SK-N-SH (cell line): Measurements from ENCODE around the gene NOTCH1. TPM values are rescaled to one million over a fixed set of nuclear protein-coding genes. Genes with fewer than 3 reads are reported as not detected.

ENCODE experiments used
- CTCF ChIA-PET: fragments of 300-600, 350-600 bp; formaldehyde crosslinking; extraction: SDS; loops from one replicate; lab custom pipeline; 2021; lab: Yijun Ruan, JAX
- POLR2A ChIA-PET: fragments of 350-600 bp; sonication (Branson Sonifier 250); formaldehyde crosslinking; extraction: SDS; loops from one replicate; lab custom pipeline; 2020; ENCODE audit warnings: antibody characterized with exemption, inconsistent platforms; lab: Yijun Ruan, JAX
- DNase-seq: peaks from one replicate; pipeline ENCODE4 v3.0.0; 2012
- H2AFZ ChIP-seq: fragments of 200-600 bp; sonication (generic); 2 replicates; pipeline ENCODE4 v1.8.1; 2016; ENCODE audit warnings: antibody characterized with exemption, mild to moderate bottlenecking, low read depth
- H3F3A ChIP-seq: fragments of 200-600 bp; sonication (generic); replicated peaks from 2 replicates; pipeline ENCODE3; 2016; ENCODE audit warnings: antibody characterized with exemption, mild to moderate bottlenecking; ENCODE audit not compliant: insufficient read depth
- H3K27ac ChIP-seq, 2 experiments: fragments of 200-500 bp in 1 of 2; fragments of 200-600 bp in 1 of 2; sonication (Bioruptor generic) in 1 of 2; sonication (generic), shearing (Covaris generic) in 1 of 2; 2 replicates each; pipeline versions ENCODE4 v1.5.1 to v1.6.1; 2014 to 2016; ENCODE audit warnings: low read depth in 2 of 2, inconsistent platforms in 1 of 2, low read length in 1 of 2, mild to moderate bottlenecking in 1 of 2, mixed read lengths in 1 of 2
- H3K27me3 ChIP-seq: fragments of 200-600 bp; sonication (generic), shearing (Covaris generic); 2 replicates; pipeline ENCODE4 v1.6.1; 2016; ENCODE audit warnings: mixed run types; ENCODE audit not compliant: insufficient read depth
- H3K36me3 ChIP-seq, 2 experiments: fragments of 200-500 bp in 1 of 2; fragments of 200-600 bp in 1 of 2; sonication (Bioruptor generic) in 1 of 2; sonication (generic) in 1 of 2; replicated peaks in 1 of 2; 2 replicates each; pipeline versions ENCODE3 to v1.5.1; 2014 to 2016; ENCODE audit warnings: low read length in 1 of 2, mild to moderate bottlenecking in 1 of 2; ENCODE audit not compliant: insufficient read depth in 2 of 2, control insufficient read depth in 1 of 2
- H3K4me1 ChIP-seq, 2 experiments: fragments of 200-500 bp in 1 of 2; fragments of 200-600 bp in 1 of 2; sonication (Bioruptor generic) in 1 of 2; sonication (generic), shearing (Covaris generic) in 1 of 2; 2 replicates each; pipeline versions ENCODE4 v1.5.1 to v1.6.1; 2014 to 2016; ENCODE audit warnings: low read depth in 1 of 2, low read length in 1 of 2, mixed run types in 1 of 2; ENCODE audit not compliant: insufficient read depth in 2 of 2, control insufficient read depth in 1 of 2
- H3K4me2 ChIP-seq: fragments of 200-600 bp; sonication (generic), shearing (Covaris generic); 2 replicates; pipeline ENCODE4 v1.6.1; 2017; ENCODE audit warnings: mixed run types
- H3K4me3 ChIP-seq, 2 experiments: fragments of 200-500 bp in 1 of 2; fragments of 200-600 bp in 1 of 2; sonication (Bioruptor generic) in 1 of 2; sonication (generic), shearing (Covaris generic) in 1 of 2; 2 replicates each; pipeline versions ENCODE4 v1.5.1 to v1.8.1; 2014 to 2016; ENCODE audit warnings: low read depth in 2 of 2, inconsistent platforms in 1 of 2, low read length in 1 of 2, mild to moderate bottlenecking in 1 of 2, mixed read lengths in 1 of 2, moderate library complexity in 1 of 2
- H3K79me2 ChIP-seq: fragments of 200-600 bp; sonication (generic); 2 replicates; pipeline ENCODE4 v1.8.1; 2017; ENCODE audit warnings: mild to moderate bottlenecking; ENCODE audit not compliant: insufficient read depth
- H3K9ac ChIP-seq: fragments of 200-600 bp; sonication (generic); 2 replicates; pipeline ENCODE4 v1.6.1; 2017; ENCODE audit warnings: mixed run types
- H3K9me2 ChIP-seq: fragments of 200-600 bp; sonication (generic); 2 replicates; pipeline ENCODE4 v1.6.1; 2017; ENCODE audit warnings: mixed run types
- H3K9me3 ChIP-seq: fragments of 200-600 bp; sonication (generic); 2 replicates; pipeline ENCODE4 v1.6.1; 2017; ENCODE audit warnings: mixed run types, mild to moderate bottlenecking, moderate library complexity
- H4K20me1 ChIP-seq: fragments of 200-600 bp; sonication (generic); 2 replicates; pipeline ENCODE4 v1.6.1; 2017; ENCODE audit warnings: mild to moderate bottlenecking, mixed run types; ENCODE audit not compliant: insufficient read depth
- ELF1 ChIP-seq: IDR thresholded peaks from 2 replicates; pipeline ENCODE4 v1.4.0; 2012
- EZH2phosphoT487 ChIP-seq: fragments of 200-600 bp; sonication (generic); IDR thresholded peaks from 2 replicates; pipeline ENCODE4 v1.6.1; 2017; ENCODE audit warnings: low read depth, mixed run types, mild to moderate bottlenecking, antibody characterized with exemption, moderate library complexity, borderline replicate concordance
- FOXJ3 ChIP-seq: sonication (generic); formaldehyde crosslinking; IDR thresholded peaks from 2 replicates; pipeline ENCODE4 v1.5.1; 2020; ENCODE audit warnings: mild to moderate bottlenecking, missing genetic modification reagents
- FOXM1 ChIP-seq: IDR thresholded peaks from 2 replicates; pipeline ENCODE4 v1.4.0; 2012; ENCODE audit warnings: low read depth, mild to moderate bottlenecking
- GABPA ChIP-seq: IDR thresholded peaks from 2 replicates; pipeline ENCODE4 v1.4.0; 2012; ENCODE audit warnings: low read depth, mild to moderate bottlenecking
- GATA2 ChIP-seq: sonication (generic); formaldehyde crosslinking; IDR thresholded peaks from 2 replicates; pipeline ENCODE4 v1.5.0; 2020; ENCODE audit warnings: mild to moderate bottlenecking, missing genetic modification reagents
- MEF2A ChIP-seq: IDR thresholded peaks from 2 replicates; pipeline ENCODE4 v1.4.0; 2012; ENCODE audit warnings: low read depth, borderline replicate concordance
- NRF1 ChIP-seq: IDR thresholded peaks from 2 replicates; pipeline ENCODE4 v1.6.1; 2012; ENCODE audit warnings: low read depth, mild to moderate bottlenecking, low read length
- RAD21 ChIP-seq: IDR thresholded peaks from 2 replicates; pipeline ENCODE4 v1.6.1; 2012; ENCODE audit warnings: mild to moderate bottlenecking, low read length
- SIN3A ChIP-seq: IDR thresholded peaks from 2 replicates; pipeline ENCODE4 v1.6.1; 2012; ENCODE audit warnings: low read depth, mild to moderate bottlenecking, low read length, moderate library complexity, borderline replicate concordance
- TCF12 ChIP-seq: IDR thresholded peaks from 2 replicates; pipeline ENCODE4 v1.4.0; 2012
- TEAD4 ChIP-seq: IDR thresholded peaks from 2 replicates; pipeline ENCODE4 v1.4.0; 2012; ENCODE audit warnings: mild to moderate bottlenecking, borderline replicate concordance; ENCODE audit not compliant: insufficient read depth
- WGBS: methylation state at CpG from one replicate; pipeline ENCODE4 v1.1.6; 2017; ENCODE audit warnings: low lambda C conversion rate; 5-methylcytosine and 5-hydroxymethylcytosine counted together
- polyA plus RNA-seq, 3 experiments: library from polyadenylated mRNA; depleted of rRNA; stranded (reverse); fragments of >200 nt; gene quantifications; 2 replicates each; pipeline ENCODE4 v1.2.3, GENCODE V29; 2012
- TF ChIP-seq, protein P1 (sequence below): fragments of 150-350 bp; IDR thresholded peaks from 2 replicates; pipeline ENCODE4 v1.6.1; 2016; ENCODE audit warnings: mild to moderate bottlenecking, low read depth, low read length
- TF ChIP-seq, protein P2 (sequence below): IDR thresholded peaks from 2 replicates; pipeline ENCODE4 v1.4.0; 2012; ENCODE audit warnings: low read depth
- TF ChIP-seq, protein P3 (sequence below): IDR thresholded peaks from 2 replicates; pipeline ENCODE4 v1.6.1; 2012; ENCODE audit warnings: mild to moderate bottlenecking, low read depth, low read length, moderate library complexity

Gene NOTCH1
- polyA plus RNA-seq, 1 of the 3 experiments (the other 2 are of a cell fraction) = 6.6 TPM

DNA sequence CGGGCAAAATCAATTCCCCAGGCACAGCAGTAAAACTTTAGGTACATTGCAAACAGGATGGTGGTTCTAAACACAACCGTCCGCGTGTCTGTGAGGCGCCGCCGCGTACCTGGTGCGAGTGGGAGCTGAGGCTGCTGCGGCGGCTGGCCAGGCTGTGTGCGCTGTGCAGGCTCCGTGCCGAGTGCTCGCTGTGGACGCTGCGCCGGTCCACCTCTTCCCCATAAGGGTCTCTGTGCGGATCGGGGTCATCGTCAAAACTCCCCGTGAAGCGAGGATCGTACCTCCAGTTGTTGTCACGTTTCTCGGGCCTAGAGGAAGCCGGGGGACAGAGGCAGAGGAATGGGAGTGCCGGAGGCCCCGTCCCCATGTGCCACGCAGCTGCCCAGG, 79.7 kb downstream of the NOTCH1 start (continued):
- TF ChIP-seq, protein P1, sequence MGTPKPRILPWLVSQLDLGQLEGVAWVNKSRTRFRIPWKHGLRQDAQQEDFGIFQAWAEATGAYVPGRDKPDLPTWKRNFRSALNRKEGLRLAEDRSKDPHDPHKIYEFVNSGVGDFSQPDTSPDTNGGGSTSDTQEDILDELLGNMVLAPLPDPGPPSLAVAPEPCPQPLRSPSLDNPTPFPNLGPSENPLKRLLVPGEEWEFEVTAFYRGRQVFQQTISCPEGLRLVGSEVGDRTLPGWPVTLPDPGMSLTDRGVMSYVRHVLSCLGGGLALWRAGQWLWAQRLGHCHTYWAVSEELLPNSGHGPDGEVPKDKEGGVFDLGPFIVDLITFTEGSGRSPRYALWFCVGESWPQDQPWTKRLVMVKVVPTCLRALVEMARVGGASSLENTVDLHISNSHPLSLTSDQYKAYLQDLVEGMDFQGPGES = no peak
- TF ChIP-seq EZH2phosphoT487 = no peak
- no peak for TF ChIP-seq GATA2 (CRISPR knock-in tag)
- TF ChIP-seq, protein P2, sequence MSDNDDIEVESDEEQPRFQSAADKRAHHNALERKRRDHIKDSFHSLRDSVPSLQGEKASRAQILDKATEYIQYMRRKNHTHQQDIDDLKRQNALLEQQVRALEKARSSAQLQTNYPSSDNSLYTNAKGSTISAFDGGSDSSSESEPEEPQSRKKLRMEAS = no peak
- no peak for TF ChIP-seq GABPA
- TF ChIP-seq NRF1 = no peak
- TF ChIP-seq MEF2A = no peak
- no peak for TF ChIP-seq TEAD4

DNA sequence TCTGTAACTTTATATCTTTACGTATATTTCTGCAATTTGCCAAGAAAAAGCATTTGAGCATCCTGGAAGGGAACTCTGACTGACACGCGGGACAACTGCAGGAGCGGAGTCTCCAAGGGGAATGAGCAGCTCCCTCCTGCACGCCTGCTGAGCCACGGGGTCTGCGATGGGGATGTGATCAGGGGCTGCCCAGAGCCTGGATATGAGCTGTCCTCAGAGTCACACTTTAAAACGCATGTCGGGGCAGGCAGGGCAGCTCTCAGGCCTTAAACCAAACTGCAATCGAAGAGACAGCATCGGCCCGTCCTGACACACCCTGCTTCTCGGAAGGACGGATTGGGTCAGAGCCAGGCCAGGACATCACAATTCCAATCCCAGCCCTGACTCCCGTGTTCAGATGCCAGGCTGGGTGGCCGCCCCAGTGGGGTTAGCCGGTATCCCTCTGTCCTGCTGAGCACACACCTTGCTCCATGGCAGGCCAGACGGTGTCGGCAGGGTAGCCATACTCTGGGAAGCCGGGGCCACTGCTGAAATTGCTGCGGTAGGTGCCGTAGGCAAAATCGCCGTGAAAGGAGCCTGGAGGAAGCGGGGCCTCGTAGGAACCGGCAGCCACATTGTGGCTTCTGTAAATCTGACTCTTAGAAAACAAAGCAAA, 80.2 kb downstream of the NOTCH1 start:
- ChIA-PET POLR2A (no interaction called here), CTCF (interaction anchor here (1.6 kb wide), 1 partner anchor 15 kb away, joined by 3 read pairs; no protein-coding TSS in a partner anchor)
- H3K27ac ChIP-seq = no peak overlapping the region
- WGBS = 98% methylated on average over 18 of the region's 27 CpGs
- H3K9ac ChIP-seq = no peak overlapping the region
- H3K9me3 ChIP-seq = no peaks in the 10 kb centered on the region
- no peaks in the 10 kb centered on the region for H3K4me1 ChIP-seq
- no peak overlapping the region for H3K4me3 ChIP-seq
- H2AFZ ChIP-seq = no peak overlapping the region
- peaks cover 64% of the 10 kb centered on the region for H3K79me2 ChIP-seq
- H3K9me2 ChIP-seq = no peaks in the 10 kb centered on the region
- H4K20me1 ChIP-seq = peaks cover 31% of the 10 kb centered on the region
- no peak for TF ChIP-seq TCF12
- TF ChIP-seq MEF2A = no peak
- TF ChIP-seq, protein P3, sequence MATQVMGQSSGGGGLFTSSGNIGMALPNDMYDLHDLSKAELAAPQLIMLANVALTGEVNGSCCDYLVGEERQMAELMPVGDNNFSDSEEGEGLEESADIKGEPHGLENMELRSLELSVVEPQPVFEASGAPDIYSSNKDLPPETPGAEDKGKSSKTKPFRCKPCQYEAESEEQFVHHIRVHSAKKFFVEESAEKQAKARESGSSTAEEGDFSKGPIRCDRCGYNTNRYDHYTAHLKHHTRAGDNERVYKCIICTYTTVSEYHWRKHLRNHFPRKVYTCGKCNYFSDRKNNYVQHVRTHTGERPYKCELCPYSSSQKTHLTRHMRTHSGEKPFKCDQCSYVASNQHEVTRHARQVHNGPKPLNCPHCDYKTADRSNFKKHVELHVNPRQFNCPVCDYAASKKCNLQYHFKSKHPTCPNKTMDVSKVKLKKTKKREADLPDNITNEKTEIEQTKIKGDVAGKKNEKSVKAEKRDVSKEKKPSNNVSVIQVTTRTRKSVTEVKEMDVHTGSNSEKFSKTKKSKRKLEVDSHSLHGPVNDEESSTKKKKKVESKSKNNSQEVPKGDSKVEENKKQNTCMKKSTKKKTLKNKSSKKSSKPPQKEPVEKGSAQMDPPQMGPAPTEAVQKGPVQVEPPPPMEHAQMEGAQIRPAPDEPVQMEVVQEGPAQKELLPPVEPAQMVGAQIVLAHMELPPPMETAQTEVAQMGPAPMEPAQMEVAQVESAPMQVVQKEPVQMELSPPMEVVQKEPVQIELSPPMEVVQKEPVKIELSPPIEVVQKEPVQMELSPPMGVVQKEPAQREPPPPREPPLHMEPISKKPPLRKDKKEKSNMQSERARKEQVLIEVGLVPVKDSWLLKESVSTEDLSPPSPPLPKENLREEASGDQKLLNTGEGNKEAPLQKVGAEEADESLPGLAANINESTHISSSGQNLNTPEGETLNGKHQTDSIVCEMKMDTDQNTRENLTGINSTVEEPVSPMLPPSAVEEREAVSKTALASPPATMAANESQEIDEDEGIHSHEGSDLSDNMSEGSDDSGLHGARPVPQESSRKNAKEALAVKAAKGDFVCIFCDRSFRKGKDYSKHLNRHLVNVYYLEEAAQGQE = no peak
- TF ChIP-seq RAD21 = no peak
- no peak for TF ChIP-seq TEAD4
- TF ChIP-seq, protein P2 = no peak
- TF ChIP-seq ELF1 = no peak
- TF ChIP-seq FOXM1 = no peak
- no peak for TF ChIP-seq FOXJ3 (CRISPR knock-in tag)
- TF ChIP-seq SIN3A = no peak
- peaks cover 45 to 87% of the 10 kb centered on the region in 2 experiments for H3K36me3 ChIP-seq
- no peaks in the 10 kb centered on the region for H3K27me3 ChIP-seq
- no peaks in the 10 kb centered on the region for H3F3A ChIP-seq
- no peak overlapping the region for H3K4me2 ChIP-seq
- DNase-seq = no peak
